Measurements from ENCODE around the gene ARSJ. TPM values are rescaled to one million over a fixed set of nuclear protein-coding genes. Genes with fewer than 3 reads are reported as not detected.

The ARSJ gene
- total RNA-seq, 1 experiment from 2014 or later, result 43.9 TPM

- no peaks in the 10 kb centered on the region for H3K27me3 ChIP-seq (ENCODE audit: control insufficient read depth, insufficient read depth, low read length)
- ATAC-seq (no peak), DNase-seq (ENCODE audit: low read depth, low spot score) (no peak)
- peaks cover 7% of the 10 kb centered on the region for H3K4me1 ChIP-seq (ENCODE audit: control insufficient read depth, insufficient read depth, low read length)
- no peak for TF ChIP-seq SIN3A (IDR thresholded peaks at IDR 0.05; ENCODE audit: borderline replicate concordance, insufficient read depth, low read depth, low read length)
- no peaks in the 10 kb centered on the region; the same call in 1 of the 2 replicates for H3K36me3 ChIP-seq (ENCODE audit: control insufficient read depth, insufficient read depth, low read length)
- intact Hi-C loops (cut with micrococcal nuclease; ENCODE audit: unreplicated experiment), result no loop called here
- POLR2A ChIA-PET, result no interaction called here
- in situ Hi-C loops (cut with HindIII; ENCODE audit: low pct_unique_long_range_greater_than_20kb, low sequenced_read_pairs), result no loop called here
- CTCF ChIA-PET, result no interaction called here
- peak overlapping the region; percentile 18; the same call in 1 of the 2 replicates for H3K27ac ChIP-seq (ENCODE audit: low read length)
- H3K9me3 ChIP-seq (ENCODE audit: control insufficient read depth, insufficient read depth, low read depth, low read length), result no peaks in the 10 kb centered on the region
- BruUV-seq (replicated peaks), result no TSS peak
- no peak overlapping the region for H3K4me3 ChIP-seq (ENCODE audit: low read depth in 2 of 2, low read length in 2 of 2)
Observed at GRCh38 chr4:113981591-113981990, 2.1 kb upstream of the ARSJ start.

- ChIA-PET CTCF (interaction anchor here (0.6 kb wide), 1 partner anchor 395 kb away, joined by 11 read pairs; no protein-coding TSS in a partner anchor), POLR2A (interaction anchor here (0.6 kb wide), 4 partner anchors 59 to 689 kb away, joined by 5 to 11 read pairs (median 8); no protein-coding TSS in a partner anchor)
- no peaks in the 10 kb centered on the region for H3K27me3 ChIP-seq (ENCODE audit: control insufficient read depth, insufficient read depth, low read length)
- H3K4me3 ChIP-seq (ENCODE audit: low read depth in 2 of 2, low read length in 2 of 2), result peak overlapping the region; percentile 77 to 85
- no peak; the same call in 1 of the 2 replicates for TF ChIP-seq TCF7L2 (IDR thresholded peaks at IDR 0.05; ENCODE audit: low read depth, low read length)
- no peak for TF ChIP-seq POLR2AphosphoS5 (IDR thresholded peaks at IDR 0.05; ENCODE audit: low read depth, low read length)
- no peak for TF ChIP-seq SIN3A (IDR thresholded peaks at IDR 0.05; ENCODE audit: borderline replicate concordance, insufficient read depth, low read depth, low read length)
- TF ChIP-seq, protein P1, sequence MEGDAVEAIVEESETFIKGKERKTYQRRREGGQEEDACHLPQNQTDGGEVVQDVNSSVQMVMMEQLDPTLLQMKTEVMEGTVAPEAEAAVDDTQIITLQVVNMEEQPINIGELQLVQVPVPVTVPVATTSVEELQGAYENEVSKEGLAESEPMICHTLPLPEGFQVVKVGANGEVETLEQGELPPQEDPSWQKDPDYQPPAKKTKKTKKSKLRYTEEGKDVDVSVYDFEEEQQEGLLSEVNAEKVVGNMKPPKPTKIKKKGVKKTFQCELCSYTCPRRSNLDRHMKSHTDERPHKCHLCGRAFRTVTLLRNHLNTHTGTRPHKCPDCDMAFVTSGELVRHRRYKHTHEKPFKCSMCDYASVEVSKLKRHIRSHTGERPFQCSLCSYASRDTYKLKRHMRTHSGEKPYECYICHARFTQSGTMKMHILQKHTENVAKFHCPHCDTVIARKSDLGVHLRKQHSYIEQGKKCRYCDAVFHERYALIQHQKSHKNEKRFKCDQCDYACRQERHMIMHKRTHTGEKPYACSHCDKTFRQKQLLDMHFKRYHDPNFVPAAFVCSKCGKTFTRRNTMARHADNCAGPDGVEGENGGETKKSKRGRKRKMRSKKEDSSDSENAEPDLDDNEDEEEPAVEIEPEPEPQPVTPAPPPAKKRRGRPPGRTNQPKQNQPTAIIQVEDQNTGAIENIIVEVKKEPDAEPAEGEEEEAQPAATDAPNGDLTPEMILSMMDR (IDR thresholded peaks at IDR 0.05), result no peak
- no peak for TF ChIP-seq REST (IDR thresholded peaks at IDR 0.05; ENCODE audit: insufficient read depth in 1 of 2, low read depth in 2 of 2, low read length in 1 of 2)
- DNase-seq (ENCODE audit: low read depth, low spot score), result no peak
- BruUV-seq (replicated peaks), result TSS peak; percentile 89
- H3K4me1 ChIP-seq (ENCODE audit: control insufficient read depth, insufficient read depth, low read length), result peaks cover 7% of the 10 kb centered on the region
- H3K9me3 ChIP-seq (ENCODE audit: control insufficient read depth, insufficient read depth, low read depth, low read length), result no peaks in the 10 kb centered on the region
- intact Hi-C loops (cut with micrococcal nuclease; ENCODE audit: unreplicated experiment) (loop anchor here (5.0 kb wide), 1 partner anchor 92 kb away; no protein-coding TSS in a partner anchor), in situ Hi-C loops (cut with HindIII; ENCODE audit: low pct_unique_long_range_greater_than_20kb, low sequenced_read_pairs) (no loop called here)
- ATAC-seq, result peak; percentile 78; the same call in 1 of the 2 replicates
- H3K27ac ChIP-seq (ENCODE audit: low read length), result peak overlapping the region; percentile 96
- H3K36me3 ChIP-seq (ENCODE audit: control insufficient read depth, insufficient read depth, low read length), result no peaks in the 10 kb centered on the region; the same call in 1 of the 2 replicates
Observed at GRCh38 chr4:113979905-113980615, 613 bp upstream of the ARSJ start.

Measured in Panc1 (cell line).